HG03045 (cell line): ENCODE data around the gene OR2T8.
A peak's percentile ranks its signal among the peaks of the same experiment; 100 is the strongest.

Experiments
- ATAC-seq: cut with Tn5 transposase; IDR thresholded peaks from one replicate; pipeline ENCODE4 v1.9.1; 2021; ENCODE audit warnings: mild to moderate bottlenecking, moderate library complexity; ENCODE audit not compliant: unreplicated experiment

The OR2T8 gene, protein sequence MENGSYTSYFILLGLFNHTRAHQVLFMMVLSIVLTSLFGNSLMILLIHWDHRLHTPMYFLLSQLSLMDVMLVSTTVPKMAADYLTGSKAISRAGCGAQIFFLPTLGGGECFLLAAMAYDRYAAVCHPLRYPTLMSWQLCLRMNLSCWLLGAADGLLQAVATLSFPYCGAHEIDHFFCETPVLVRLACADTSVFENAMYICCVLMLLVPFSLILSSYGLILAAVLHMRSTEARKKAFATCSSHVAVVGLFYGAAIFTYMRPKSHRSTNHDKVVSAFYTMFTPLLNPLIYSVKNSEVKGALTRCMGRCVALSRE

DNA sequence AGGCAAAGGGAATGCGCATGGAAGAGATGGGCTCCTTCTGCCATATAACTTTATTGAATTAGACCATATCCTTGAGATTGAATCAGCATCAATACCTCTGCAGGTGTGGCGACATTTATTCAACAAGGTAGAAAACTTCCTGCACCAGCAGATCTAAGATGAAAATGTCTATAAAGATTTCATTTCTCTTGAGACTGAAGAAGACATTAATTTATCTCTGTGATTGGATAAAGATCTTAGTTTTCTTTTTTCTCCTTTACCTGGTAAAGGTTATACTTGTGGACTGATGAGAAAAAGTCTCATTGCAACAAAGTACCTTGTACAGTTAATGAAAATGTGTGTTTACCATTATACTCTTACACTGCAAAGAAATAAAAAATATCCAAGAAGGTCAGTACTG lies at the start of gene OR2T8:
TSS of gene OR2T8 (plus strand) at position 301 of the 400 bp plus-strand sequence. CDS start 766 bp downstream, outside the sequence.
- ATAC-seq = no peak

DNA sequence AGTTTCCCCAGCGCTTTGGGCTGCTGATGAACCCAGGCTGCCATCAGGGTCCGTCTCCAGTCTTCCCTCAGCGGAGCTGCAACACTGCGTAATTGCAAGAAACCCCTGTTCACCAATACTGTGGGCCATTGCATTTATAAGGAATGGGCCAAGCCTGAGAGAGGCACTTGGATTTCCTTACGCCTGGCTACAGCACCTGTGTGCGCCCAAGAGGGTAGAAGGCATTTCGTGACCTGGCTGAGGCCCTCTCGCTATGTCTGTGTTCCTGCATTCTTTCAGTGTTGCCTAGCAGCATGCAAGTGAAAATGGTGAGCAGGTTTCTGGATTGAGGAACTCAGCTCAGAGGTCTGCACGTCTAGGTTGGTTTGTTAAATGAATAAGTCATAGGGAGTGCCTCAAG lies 36.7 kb upstream of the OR2T8 start:
- ATAC-seq = no peak

DNA sequence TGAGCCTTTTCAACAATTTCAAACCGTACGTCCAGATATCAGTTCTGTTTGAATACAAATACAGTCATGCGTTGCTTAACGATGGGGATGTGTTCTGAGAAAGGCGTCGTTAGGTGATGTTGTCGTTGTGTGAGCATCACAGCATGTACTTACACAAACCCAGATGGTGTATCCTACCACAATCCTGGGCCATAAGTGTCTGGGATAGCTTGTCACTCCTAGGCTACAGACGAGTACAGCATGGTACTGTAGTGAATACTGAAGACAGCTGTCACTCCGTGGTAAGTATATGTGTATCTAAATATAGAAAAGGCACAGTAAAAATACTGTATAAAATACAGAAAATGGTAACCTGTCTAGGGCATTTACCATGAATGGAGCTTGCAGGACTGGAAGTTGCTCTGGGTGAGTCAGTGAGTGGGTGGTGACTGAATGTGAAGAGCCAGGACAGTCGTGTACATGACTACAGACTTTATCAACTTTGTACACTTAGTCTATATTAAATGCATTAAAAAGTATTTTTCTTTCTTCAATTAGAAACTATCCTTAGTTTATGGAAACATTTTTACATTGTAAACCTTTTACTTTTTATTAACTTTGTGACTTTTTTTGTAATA lies 35.1 kb upstream of the OR2T8 start:
- ATAC-seq = no peak

DNA sequence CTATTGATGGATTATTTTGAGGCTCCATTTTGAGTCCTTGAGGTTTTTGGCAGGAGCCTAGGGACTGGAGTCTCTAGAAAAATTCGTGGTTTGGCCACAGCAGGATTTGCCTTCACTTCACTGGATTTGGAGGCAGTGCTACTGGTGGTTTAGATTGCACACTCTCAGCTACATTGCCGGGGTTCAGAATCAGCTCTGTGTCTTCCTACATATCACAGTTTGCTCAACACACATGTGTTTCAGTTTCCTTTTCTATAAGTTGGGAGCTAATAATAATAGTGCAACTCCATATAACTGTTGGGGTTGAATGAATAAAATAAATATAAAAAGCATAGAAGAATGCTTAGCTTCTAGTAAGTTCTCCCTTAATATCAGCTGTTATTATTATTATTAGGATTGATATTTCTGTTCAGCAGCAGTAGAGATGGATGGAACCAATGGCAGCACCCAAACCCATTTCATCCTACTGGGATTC lies 24.9 kb upstream of the OR2T8 start, which contains the start of gene OR2W3:
TSS of gene OR2W3 (plus strand) at position 425 of the 475 bp plus-strand sequence. CDS start at position 425, 0 bp downstream.
- no peak for ATAC-seq

DNA sequence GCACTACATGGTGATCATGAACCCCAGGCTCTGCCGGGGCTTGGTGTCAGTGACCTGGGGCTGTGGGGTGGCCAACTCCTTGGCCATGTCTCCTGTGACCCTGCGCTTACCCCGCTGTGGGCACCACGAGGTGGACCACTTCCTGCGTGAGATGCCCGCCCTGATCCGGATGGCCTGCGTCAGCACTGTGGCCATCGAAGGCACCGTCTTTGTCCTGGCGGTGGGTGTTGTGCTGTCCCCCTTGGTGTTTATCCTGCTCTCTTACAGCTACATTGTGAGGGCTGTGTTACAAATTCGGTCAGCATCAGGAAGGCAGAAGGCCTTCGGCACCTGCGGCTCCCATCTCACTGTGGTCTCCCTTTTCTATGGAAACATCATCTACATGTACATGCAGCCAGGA lies 24.1 kb upstream of the OR2T8 start:
- ATAC-seq = no peak

DNA sequence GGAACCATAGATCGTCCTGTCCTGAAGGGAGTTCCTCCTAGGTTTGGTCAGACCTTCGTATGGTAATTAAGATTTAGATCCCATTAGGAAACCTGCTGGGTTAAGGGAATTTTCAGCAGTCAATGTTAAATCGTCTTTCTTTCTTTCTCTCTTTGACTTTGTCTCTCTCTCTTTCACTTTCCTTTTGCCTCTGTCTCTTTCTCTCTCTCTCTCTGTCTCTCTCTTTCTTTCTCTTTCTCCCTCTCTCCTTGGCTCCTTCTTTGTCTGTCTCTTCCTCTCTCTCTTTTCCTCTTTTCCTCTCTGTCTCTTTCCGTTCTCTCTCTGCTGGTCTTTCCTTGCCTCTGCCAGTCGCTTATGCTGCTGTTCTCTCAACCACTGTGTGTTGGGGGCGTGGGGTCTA lies 15.9 kb upstream of the OR2T8 start:
- ATAC-seq = no peak

DNA sequence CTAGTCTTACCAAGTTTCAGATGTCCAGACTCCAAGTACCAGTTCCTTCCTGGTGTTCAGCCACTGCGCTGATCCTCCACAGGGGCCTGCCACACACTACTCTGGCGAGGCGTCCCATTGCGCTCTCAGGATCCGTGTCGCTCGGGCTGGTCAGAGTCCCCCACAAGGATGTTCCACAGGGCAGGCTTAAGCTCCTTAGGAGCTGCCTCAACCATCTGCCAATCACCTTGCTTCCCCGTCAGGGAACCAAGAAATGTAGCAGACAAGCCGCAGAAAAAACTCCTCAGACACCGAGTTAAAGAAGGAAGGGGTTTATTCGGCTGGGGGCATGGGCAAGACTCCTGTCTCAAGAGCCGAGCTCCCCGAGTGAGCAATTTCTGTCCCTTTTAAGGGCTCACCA lies 14.9 kb upstream of the OR2T8 start:
- ATAC-seq = no peak

DNA sequence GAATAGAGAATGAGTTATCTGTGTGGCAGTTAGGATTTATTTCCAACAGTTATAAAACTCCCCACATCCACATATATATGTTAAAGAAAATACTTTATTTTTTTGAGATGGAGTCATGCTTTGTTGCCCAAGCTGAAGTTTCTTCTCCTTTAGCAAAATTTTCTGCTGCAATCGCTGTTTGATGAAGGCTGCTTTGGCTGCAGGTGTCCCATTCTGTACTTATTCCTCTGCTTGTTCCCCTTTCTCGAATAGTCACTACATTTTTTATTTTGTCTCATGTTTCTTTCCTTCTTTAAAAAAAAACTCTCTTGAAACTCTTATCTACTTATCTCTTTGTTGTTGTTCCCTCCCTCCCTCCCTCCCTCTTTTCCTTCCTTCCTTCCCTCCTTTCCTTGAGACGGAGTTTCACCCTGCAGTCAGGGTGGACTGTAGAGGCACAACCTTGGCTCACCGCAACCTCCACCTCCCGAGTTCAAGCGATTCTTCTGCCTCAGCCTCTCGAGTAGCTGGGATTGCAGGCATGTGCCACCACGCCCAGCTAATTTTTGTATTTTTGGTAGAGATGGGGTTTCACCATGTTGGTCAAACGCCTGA lies 14.0 kb upstream of the OR2T8 start:
- no peak for ATAC-seq

DNA sequence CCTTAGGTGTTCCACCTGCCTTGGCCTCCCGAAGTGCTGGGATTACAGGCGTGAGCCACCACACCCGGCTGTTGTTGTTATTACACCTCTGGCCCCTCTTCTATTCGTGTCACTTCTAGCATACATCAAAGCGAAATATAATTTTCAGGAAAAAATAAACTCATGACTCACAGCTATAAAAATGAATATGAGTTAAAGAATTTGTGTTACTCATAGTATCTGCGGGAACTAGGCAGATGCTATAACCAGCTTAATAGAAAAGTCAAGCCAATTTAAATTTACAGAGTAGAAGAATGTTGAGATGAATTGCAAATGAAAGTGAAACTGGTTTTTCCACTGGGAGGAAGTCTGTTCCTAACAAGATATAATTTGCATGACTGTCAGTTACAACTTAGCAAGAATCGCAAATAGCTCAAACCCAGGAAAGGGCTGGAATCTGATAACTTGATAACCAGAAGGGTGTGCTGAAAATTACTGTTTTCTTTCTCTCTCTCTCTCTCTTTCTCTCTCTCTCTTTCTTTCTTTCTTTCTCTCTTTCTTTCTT lies 13.5 kb upstream of the OR2T8 start:
- no peak for ATAC-seq

DNA sequence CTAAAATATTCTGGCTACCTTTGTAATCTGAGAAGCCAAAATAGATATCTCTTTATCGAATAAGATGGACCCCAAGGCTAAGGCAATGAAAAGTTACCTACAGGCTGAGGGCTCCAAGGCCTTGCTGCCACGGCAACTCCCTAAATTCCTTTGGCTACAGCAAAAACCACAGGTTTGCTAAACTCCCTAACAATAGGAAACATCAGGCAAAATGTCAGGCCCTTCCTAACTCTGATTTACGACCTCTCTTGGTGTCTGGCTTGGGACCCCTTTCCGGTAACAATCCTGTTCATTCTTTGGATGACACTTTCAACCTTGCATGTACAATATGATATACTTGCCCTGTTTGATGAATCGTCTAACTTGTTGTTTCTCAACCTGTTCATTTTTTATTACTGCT lies 11.3 kb upstream of the OR2T8 start:
- ATAC-seq = no peak

DNA sequence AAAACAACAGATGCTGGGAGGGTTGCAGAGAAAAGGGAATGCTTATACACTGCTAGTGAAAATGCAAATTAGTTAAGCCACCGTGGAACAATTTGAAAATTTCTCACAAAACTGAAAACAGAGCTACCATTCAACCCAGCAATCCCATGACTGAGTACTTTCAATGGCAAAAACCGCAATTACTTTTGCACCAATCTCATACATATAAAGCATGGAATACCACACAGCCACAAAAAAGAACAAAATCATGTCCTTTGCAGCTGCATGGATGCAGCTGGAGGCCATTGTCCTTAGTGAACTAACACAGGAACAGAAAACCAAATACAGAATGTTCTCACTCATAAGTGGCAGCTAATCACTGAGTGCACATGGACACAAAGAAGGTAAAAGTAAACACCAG lies 6.3 kb upstream of the OR2T8 start:
- no peak for ATAC-seq

DNA sequence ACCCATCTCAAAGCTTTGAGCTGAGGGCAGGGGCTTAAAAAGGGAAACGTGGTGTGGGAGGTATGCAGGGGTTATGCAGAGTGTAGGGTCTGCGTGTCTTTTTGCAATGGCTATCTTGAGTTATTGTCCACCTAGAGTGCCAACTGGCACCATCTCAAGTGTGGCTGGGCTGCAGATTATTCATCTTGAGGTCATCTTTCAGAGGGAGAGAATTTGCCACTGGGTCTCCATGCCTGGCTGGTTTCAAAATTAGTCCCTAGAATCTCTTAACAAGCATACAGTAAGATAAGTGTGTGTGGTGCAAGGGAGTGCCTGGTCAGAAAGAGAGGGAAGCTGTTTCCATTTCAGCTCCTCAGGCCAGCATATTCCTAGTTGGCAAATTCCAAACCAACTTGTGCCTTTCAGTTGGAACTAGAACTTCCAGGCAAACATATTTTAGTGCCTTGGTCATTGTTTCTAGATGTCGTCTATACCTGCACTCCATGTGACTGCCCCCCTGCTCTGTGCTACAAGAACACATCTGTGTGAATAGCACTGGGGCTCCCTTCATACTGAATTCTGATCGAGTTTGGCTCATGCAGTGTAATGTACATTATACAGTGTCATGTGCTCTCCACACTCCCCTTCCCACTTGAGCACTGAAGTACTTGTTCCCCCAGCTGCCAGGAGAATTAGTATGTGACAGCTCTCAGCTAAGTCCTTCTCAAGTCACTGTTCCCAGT lies 5.0 kb upstream of the OR2T8 start:
- no peak for ATAC-seq

DNA sequence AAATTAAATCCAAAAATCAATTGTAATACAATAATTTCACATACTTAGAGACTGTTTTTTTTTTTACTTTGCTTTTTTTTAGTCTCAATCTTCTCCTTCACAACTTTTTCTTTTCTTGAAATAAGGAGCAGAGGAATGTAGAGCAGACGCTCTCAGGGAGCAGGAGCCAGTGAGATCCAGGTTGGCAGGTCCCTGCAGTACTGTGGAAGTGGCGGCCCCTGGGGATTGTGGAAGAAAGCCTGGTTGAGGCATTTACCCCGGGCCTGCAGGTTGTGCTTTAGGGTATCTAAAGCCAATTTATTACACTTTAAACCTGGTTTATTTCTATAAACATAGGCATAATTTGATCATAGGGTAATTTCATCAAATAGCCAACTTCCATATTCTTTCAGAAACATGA lies 3.9 kb downstream of the OR2T8 start:
- no peak for ATAC-seq

DNA sequence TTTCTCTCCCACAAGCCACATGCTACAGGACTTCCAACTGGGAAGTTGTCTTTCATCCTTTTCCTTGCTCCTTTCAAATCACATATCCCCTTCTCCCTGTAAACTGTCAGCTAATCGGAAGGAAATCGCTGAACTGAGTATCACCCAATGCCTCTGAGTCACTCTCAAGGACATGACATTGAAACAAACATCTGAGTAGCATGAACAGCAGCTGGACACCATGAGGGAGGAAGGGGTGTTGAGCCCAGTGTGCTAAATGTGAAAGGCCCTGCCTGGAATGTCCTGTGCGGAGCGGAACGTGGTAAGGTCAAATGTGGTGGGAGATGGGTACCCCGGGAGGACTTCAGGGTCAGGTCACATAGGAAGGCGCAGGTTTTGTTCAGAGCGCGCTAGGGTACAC lies 4.8 kb downstream of the OR2T8 start, which contains the start of gene OR2AJ1:
TSS of gene OR2AJ1 (plus strand) at position 22 of the 400 bp plus-strand sequence. CDS start 8,880 bp downstream, outside the sequence.
- ATAC-seq = no peak

DNA sequence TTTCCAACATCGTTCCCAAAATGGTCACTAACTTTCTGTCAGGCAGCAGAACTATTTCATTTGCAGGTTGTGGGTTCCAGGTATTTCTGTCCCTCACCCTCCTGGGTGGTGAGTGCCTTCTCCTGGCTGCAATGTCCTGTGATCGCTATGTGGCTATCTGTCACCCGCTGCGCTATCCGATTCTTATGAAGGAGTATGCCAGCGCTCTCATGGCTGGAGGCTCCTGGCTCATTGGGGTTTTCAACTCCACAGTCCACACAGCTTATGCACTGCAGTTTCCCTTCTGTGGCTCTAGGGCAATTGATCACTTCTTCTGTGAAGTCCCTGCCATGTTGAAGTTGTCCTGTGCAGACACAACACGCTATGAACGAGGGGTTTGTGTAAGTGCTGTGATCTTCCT lies 13.9 kb downstream of the OR2T8 start:
- no peak for ATAC-seq

DNA sequence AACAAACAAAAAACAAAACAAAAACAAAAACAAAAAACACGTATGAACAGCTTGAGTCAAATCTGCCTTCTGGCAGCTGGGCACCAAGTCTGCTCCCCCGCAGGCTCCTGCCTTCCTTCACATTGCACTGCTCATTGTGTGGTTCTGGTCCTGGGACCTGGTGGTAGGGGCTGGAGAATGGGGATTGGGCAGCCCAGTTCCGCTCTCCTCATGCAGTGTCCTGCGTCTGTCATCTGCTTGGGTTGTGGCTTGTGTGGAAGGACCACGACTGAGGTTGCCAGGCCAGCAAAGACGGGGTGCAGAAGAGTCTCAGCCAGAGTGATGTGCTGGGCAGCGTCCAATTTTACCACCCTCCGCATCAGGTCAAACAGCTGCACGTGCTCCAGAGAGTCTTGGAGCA lies 15.7 kb downstream of the OR2T8 start:
- ATAC-seq = no peak

DNA sequence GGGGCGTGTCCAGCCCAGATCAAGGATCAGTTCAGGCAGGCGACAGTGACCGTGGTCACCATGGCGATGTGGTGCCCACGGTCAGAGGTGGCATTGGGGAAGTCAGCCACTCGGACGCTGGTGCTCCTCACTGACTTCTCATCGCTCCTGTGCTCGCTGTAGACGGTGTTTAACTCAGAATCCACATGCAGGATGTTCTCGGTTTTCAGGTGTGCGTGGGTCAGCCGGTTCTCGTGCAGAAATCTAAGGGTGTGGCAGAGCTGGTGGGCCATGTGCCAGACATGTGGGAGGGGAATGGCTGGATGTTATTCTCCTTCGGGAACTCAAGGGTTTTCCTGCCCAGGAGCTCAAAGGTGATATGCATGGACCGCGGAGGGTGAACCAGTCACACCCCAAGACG lies 16.4 kb downstream of the OR2T8 start:
- no peak for ATAC-seq

DNA sequence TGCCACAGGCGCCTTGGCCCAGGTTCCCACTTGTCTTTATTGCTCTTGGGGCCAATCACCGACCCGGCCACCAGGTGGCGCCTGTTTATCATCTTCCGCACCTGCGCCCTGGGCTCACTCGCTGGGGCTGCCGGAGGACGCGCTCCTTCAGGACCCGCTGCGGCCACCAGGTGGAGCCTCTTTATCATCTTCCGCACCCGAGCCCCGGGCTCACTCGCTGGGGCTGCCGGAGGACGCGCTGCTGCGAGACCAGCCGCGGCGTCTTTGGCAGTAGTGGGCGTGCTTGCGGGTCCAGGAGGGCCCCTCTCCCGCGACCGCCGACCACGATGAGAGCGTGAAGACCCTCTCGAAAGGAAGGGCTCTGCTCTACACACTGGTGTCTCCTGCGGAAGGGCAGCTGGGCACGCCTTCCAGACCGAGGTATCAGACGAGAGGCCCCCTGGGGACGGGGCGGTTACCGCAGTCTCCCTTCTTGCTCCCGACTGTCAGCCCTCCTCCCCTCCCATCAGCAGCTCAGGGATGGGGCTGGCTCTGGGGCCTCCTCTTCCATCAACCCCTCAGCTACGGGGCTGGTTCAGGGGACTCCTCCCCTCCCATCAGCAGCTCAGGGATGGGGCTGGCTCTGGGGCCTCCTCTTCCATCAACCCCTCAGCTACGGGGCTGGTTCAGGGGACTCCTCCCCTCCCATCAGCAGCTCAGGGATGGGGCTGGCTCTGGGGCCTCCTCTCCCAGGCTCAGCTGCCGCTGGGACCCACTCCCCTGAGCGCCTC lies 17.1 kb downstream of the OR2T8 start:
- ATAC-seq = peak; percentile 100

DNA sequence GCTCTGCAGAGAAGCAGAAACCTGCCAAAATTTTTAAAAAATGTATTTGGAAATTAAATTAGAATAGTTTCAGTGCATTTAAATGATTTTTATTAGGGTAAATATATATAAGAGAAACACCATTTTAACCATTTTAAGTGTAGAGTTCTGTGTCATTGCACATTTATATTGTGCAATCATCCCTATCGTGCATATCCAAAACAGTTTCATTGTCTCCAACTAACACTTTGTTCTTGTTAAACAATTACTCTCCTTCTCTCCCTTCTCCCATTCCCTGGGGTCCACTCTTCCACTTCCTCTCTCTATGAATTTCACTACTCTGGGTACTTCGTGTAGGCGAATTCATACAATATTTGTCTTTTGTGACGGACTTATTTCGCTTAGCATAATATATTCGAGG lies 22.6 kb downstream of the OR2T8 start:
- ATAC-seq = no peak

DNA sequence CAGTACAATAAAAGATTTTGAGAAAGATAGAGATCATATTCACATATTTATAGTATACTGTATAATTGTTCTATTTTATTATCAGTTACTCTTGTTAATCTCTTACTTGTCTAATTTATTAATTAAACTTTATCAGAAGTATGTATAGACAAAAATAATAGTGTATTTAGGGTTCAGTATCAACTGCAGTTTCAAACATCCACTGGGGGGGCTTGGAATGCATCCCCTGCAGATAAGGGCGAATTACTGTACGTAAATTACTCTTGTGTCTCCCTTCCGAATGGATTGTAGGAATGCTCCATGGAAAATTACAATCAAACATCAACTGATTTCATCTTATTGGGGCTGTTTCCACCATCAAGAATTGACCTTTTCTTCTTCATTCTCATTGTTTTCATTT lies 28.5 kb downstream of the OR2T8 start, which contains the start of gene OR2L8:
TSS of gene OR2L8 (plus strand) at position 301 of the 400 bp plus-strand sequence. CDS start at position 301, 0 bp downstream.
- no peak for ATAC-seq
